Endothelial cell of umbilical vein (primary cell): ENCODE measurements around the gene LRRC47. TPM values are rescaled to one million over a fixed set of nuclear protein-coding genes. Genes with fewer than 3 reads are reported as not detected.

Source experiments
- BruUV-seq: library from RNA; stranded (reverse); fragments of 400-500 nt; replicated peaks from 2 replicates; lab custom pipeline; 2021; lab: Mats Ljungman, UMichigan
- CTCF ChIA-PET: fragments of 300-600, 350-600 bp; sonication (Branson Sonifier 250); formaldehyde crosslinking; loops from one replicate; lab custom pipeline; 2021; ENCODE audit warnings: antibody characterized with exemption, inconsistent platforms; lab: Charles Lee
- POLR2A ChIA-PET: fragments of 300-600, 350-600 bp; sonication (Branson Sonifier 250); formaldehyde crosslinking; loops from one replicate; lab custom pipeline; 2021; ENCODE audit warnings: antibody characterized with exemption, inconsistent platforms; lab: Charles Lee
- DNase-seq: peaks from one replicate; pipeline ENCODE4 v3.0.0-alpha.2; 2011; ENCODE audit warnings: low read depth, low spot score
- FAIRE-seq: peaks from 2 replicates; lab custom pipeline; 2011; peaks lifted over from hg19 to GRCh38; lab: Jason Lieb, UNC
- H2AFZ ChIP-seq: 2 replicates; pipeline ENCODE4 v1.6.0; 2012; ENCODE audit warnings: low read depth, low read length, control low read depth, inconsistent platforms
- H3K27ac ChIP-seq: 2 replicates; pipeline ENCODE4 v1.5.1; 2011; ENCODE audit warnings: low read depth, mild to moderate bottlenecking, control low read depth, low read length, moderate library complexity; ENCODE audit not compliant: insufficient read depth
- H3K27me3 ChIP-seq, 2 experiments: 2 replicates each; pipeline versions ENCODE4 v1.6.0 to v1.6.1; 2011; ENCODE audit warnings: low read length in 2 of 2, mixed read lengths in 1 of 2; ENCODE audit not compliant: control insufficient read depth in 2 of 2, insufficient read depth in 2 of 2
- H3K36me3 ChIP-seq, 2 experiments: 2 replicates in 1 of 2; 3 replicates in 1 of 2; pipeline ENCODE4 v1.5.1; 2011; ENCODE audit warnings: low read length in 2 of 2, mild to moderate bottlenecking in 1 of 2, moderate library complexity in 1 of 2; ENCODE audit not compliant: control insufficient read depth in 2 of 2, insufficient read depth in 2 of 2; ENCODE audit errors: extremely low read depth in 1 of 2
- H3K4me1 ChIP-seq: 3 replicates; pipeline ENCODE4 v1.5.1; 2011; ENCODE audit warnings: mild to moderate bottlenecking, low read length; ENCODE audit not compliant: control insufficient read depth, insufficient read depth; ENCODE audit errors: extremely low read depth
- H3K4me2 ChIP-seq: 2 replicates; pipeline ENCODE4 v1.6.1; 2011; ENCODE audit warnings: low read length, control low read depth, mixed read lengths; ENCODE audit not compliant: insufficient read depth
- H3K4me3 ChIP-seq, 3 experiments: fragments of 200-600 bp in 1 of 3; sonication (generic), shearing (Covaris generic) in 1 of 3; replicated peaks in 1 of 3; 2 replicates each; pipeline ENCODE4 v1.5.1; 2011 to 2016; ENCODE audit warnings: control low read depth in 3 of 3, low read length in 3 of 3, mild to moderate bottlenecking in 2 of 3, inconsistent platforms in 1 of 3, low read depth in 1 of 3, moderate library complexity in 1 of 3; ENCODE audit not compliant: insufficient read depth in 1 of 3
- H3K79me2 ChIP-seq: 2 replicates; pipeline ENCODE4 v1.6.0; 2012; ENCODE audit warnings: low read length, inconsistent platforms; ENCODE audit not compliant: control insufficient read depth, insufficient read depth
- H3K9ac ChIP-seq: replicated peaks from 2 replicates; pipeline ENCODE3; 2011; ENCODE audit warnings: low read length, control low read depth; ENCODE audit not compliant: insufficient read depth; ENCODE audit errors: extremely low read depth
- H3K9me1 ChIP-seq: replicated peaks from 3 replicates; pipeline ENCODE4 v1.6.0; 2011; ENCODE audit warnings: mild to moderate bottlenecking, low read length; ENCODE audit not compliant: control insufficient read depth, insufficient read depth; ENCODE audit errors: extremely low read depth
- H3K9me3 ChIP-seq: replicated peaks from 2 replicates; pipeline ENCODE4 v1.5.1; 2012; ENCODE audit warnings: low read length, inconsistent platforms; ENCODE audit not compliant: control insufficient read depth, insufficient read depth
- H4K20me1 ChIP-seq: replicated peaks from 2 replicates; pipeline ENCODE3; 2011; ENCODE audit warnings: mild to moderate bottlenecking, low read length; ENCODE audit not compliant: control insufficient read depth, insufficient read depth; ENCODE audit errors: extremely low read depth
- FOS ChIP-seq: IDR thresholded peaks from 2 replicates; pipeline ENCODE4 v1.6.1; 2011; ENCODE audit warnings: mild to moderate bottlenecking, low read length, moderate library complexity, borderline replicate concordance; ENCODE audit not compliant: insufficient read depth
- JUN ChIP-seq: IDR thresholded peaks from 2 replicates; pipeline ENCODE4 v1.6.1; 2011; ENCODE audit warnings: borderline replicate concordance, low read depth; ENCODE audit not compliant: insufficient read length, insufficient read depth
- dilution Hi-C: fragments of 300-500 bp; cut with MboI; formaldehyde crosslinking; loops from one replicate; pipeline ENCODE4 v1.15.0; 2019; ENCODE audit warnings: low sequenced_read_pairs; ENCODE audit not compliant: extremely low pct_ligation_motif_present
- intact Hi-C: fragments of 100-400 bp; cut with micrococcal nuclease; formaldehyde crosslinking; loops from one replicate; pipeline ENCODE4 v1.10.0; 2022
- polyA plus RNA-seq, 4 experiments: library from polyadenylated mRNA; depleted of rRNA in 3 of 4; stranded (reverse) in 3 of 4; unstranded in 1 of 4; fragments of >200 nt; gene quantifications; 2 replicates each; pipeline versions ENCODE4 v1.2.1 to v1.2.3, GENCODE V29; 2011 to 2012; ENCODE audit warnings: missing spikeins in 1 of 4
- total RNA-seq: library from RNA; stranded (reverse); gene quantifications from 2 replicates; pipeline ENCODE4 v1.2.3, GENCODE V29; 2021
- TF ChIP-seq, protein P1 (sequence below), 2 donors: IDR thresholded peaks; 1 replicate in 1 of 2; 2 replicates in 1 of 2; pipeline ENCODE4 v1.5.1; 2011; ENCODE audit warnings: low read length in 2 of 2, mild to moderate bottlenecking in 2 of 2, moderate library complexity in 2 of 2, control low read depth in 1 of 2, inconsistent platforms in 1 of 2, low read depth in 1 of 2; ENCODE audit not compliant: insufficient read depth in 1 of 2; ENCODE audit errors: extremely low read depth in 1 of 2
- TF ChIP-seq, protein P2 (sequence below): IDR thresholded peaks from 2 replicates; pipeline ENCODE4 v1.6.1; 2011; ENCODE audit not compliant: insufficient read depth, insufficient read length

The LRRC47 gene
- total and polyA plus RNA-seq, 2 donors (not counting 3 experiments of a cell fraction or from before 2014, with no cell fraction given), result 23.7 to 42.5 TPM

- FAIRE-seq (no peak), DNase-seq (no peak)
- no peak for TF ChIP-seq JUN
- TF ChIP-seq FOS, result no peak
- TF ChIP-seq, protein P1, sequence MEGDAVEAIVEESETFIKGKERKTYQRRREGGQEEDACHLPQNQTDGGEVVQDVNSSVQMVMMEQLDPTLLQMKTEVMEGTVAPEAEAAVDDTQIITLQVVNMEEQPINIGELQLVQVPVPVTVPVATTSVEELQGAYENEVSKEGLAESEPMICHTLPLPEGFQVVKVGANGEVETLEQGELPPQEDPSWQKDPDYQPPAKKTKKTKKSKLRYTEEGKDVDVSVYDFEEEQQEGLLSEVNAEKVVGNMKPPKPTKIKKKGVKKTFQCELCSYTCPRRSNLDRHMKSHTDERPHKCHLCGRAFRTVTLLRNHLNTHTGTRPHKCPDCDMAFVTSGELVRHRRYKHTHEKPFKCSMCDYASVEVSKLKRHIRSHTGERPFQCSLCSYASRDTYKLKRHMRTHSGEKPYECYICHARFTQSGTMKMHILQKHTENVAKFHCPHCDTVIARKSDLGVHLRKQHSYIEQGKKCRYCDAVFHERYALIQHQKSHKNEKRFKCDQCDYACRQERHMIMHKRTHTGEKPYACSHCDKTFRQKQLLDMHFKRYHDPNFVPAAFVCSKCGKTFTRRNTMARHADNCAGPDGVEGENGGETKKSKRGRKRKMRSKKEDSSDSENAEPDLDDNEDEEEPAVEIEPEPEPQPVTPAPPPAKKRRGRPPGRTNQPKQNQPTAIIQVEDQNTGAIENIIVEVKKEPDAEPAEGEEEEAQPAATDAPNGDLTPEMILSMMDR (IDR thresholded peaks at IDR 0.05; ENCODE audit: extremely low read depth in 1 of 2, insufficient read depth in 1 of 2, low read depth in 1 of 2, low read length in 2 of 2), result no peak
- TF ChIP-seq, protein P2, sequence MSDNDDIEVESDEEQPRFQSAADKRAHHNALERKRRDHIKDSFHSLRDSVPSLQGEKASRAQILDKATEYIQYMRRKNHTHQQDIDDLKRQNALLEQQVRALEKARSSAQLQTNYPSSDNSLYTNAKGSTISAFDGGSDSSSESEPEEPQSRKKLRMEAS, result no peak
- H3K36me3 ChIP-seq, result peaks cover 0 to 2% of the 10 kb centered on the region in 2 experiments
- intact Hi-C loops, result no loop called here
- no TSS peak for BruUV-seq
- no peak overlapping the region for H3K4me3 ChIP-seq
- H2AFZ ChIP-seq, result peak overlapping the region; percentile 1
- H3K4me2 ChIP-seq, result no peak overlapping the region
- CTCF ChIA-PET, result no interaction called here
- POLR2A ChIA-PET, result no interaction called here
- no peaks in the 10 kb centered on the region for H3K9me1 ChIP-seq
- no peaks in the 10 kb centered on the region for H3K4me1 ChIP-seq
- H3K79me2 ChIP-seq, result no peaks in the 10 kb centered on the region
- dilution Hi-C loops, result no loop called here
- H3K9me3 ChIP-seq, result no peaks in the 10 kb centered on the region
- H3K27me3 ChIP-seq, result no peaks in the 10 kb centered on the region
- H4K20me1 ChIP-seq, result no peaks in the 10 kb centered on the region
- H3K9ac ChIP-seq, result no peak overlapping the region
- H3K27ac ChIP-seq, result no peak overlapping the region
These were observed 63.7 kb downstream of the LRRC47 start for GRCh38 chr1:3732434-3733093.
